ENCODE data around the gene CCDC194. TPM values are rescaled to one million over a fixed set of nuclear protein-coding genes. Genes with fewer than 3 reads are reported as not detected.

CCDC194 gene
- total and polyA plus RNA-seq, 2 of the 13 experiments (the other 11 are each of a cell fraction or from before 2014, with no cell fraction given), result 0.13 to 0.21 TPM

GRCh38 chr19:17379221-17379631 lies 14.8 kb downstream of the CCDC194 start:
- in situ Hi-C loops (cut with HindIII; ENCODE audit: extremely low pct_ligation_motif_present, low pct_unique_long_range_greater_than_20kb) (no loop called here), intact Hi-C loops (cut with micrococcal nuclease; ENCODE audit: unreplicated experiment) (no loop called here)
- Histone ChIP-seq H3K9me3 (ENCODE audit: low read length) (no peaks in the 10 kb centered on the region), H3K79me2 (ENCODE audit: insufficient read depth, low read length) (no peaks in the 10 kb centered on the region), H3K27ac (ENCODE audit: extremely low read length, insufficient read depth, low read length) (no peak overlapping the region), H3K4me3 (replicated peaks in 1 of 3; ENCODE audit: insufficient read depth in 1 of 3, low read depth in 2 of 3, low read length in 3 of 3) (peak overlapping the region; percentile 1 to 62 (median 6); a peak in 2 of 6 replicates), H3K9ac (ENCODE audit: insufficient read depth, low read depth, low read length) (no peak overlapping the region), H4K20me1 (ENCODE audit: insufficient read depth, low read length) (no peaks in the 10 kb centered on the region), H3K36me3 (replicated peaks in 1 of 2; ENCODE audit: control insufficient read depth in 1 of 2, insufficient read depth in 2 of 2, low read length in 2 of 2) (no peaks in the 10 kb centered on the region), H3K27me3 (ENCODE audit: control insufficient read depth in 1 of 2, insufficient read depth in 2 of 2, low read length in 2 of 2) (peaks cover 0 to 8% of the 10 kb centered on the region in 2 experiments; a peak in 3 of 5 replicates), H3K4me1 (ENCODE audit: insufficient read depth, low read length) (peaks cover 24% of the 10 kb centered on the region), H2AFZ (ENCODE audit: low read length) (no peak overlapping the region), H3K4me2 (ENCODE audit: low read depth, low read length) (peak overlapping the region; percentile 72)
- CTCF ChIA-PET (ENCODE audit: low intra/inter-chr PET ratio, low total read pairs), result no interaction called here
- 3% methylated on average over 6 of the region's 14 CpGs for WGBS (ENCODE audit: low lambda C conversion rate)
- ATAC-seq, result no peak; the same call in 1 of the 3 replicates
- POLR2A ChIA-PET, result no interaction called here
- no TSS peak for BruUV-seq (replicated peaks)
- FAIRE-seq, result no peak
- no peak for DNase-seq (ENCODE audit: low spot score)
- no peak for TF ChIP-seq ZNF367 (CRISPR knock-in tag; IDR thresholded peaks at IDR 0.05; ENCODE audit: borderline replicate concordance)
- no peak for TF ChIP-seq ZNF879 (CRISPR knock-in tag; IDR thresholded peaks at IDR 0.05)
- no peak for TF ChIP-seq ZNF24 (IDR thresholded peaks at IDR 0.05)
- TF ChIP-seq HMG20B (CRISPR knock-in tag; conservative IDR thresholded peaks at IDR 0.05), result no peak
- no peak for TF ChIP-seq MIXL1 (CRISPR knock-in tag; IDR thresholded peaks at IDR 0.05)
- no peak for TF ChIP-seq TCF12 (IDR thresholded peaks at IDR 0.05)
- no peak for TF ChIP-seq TCF12 (CRISPR knock-in tag; IDR thresholded peaks at IDR 0.05)
- no peak for TF ChIP-seq HNRNPK (IDR thresholded peaks at IDR 0.05; ENCODE audit: low read depth, low read length, poor library complexity, severe bottlenecking)
- TF ChIP-seq TGIF2 (CRISPR knock-in tag; IDR thresholded peaks at IDR 0.05), result no peak
- no peak for TF ChIP-seq HINFP (CRISPR knock-in tag; IDR thresholded peaks at IDR 0.05; ENCODE audit: low read depth)
- TF ChIP-seq HNF4G (IDR thresholded peaks at IDR 0.05; ENCODE audit: borderline replicate concordance, low read depth, low read length), result peak; percentile 57
- TF ChIP-seq HNF4G (CRISPR knock-in tag; IDR thresholded peaks at IDR 0.05; ENCODE audit: borderline replicate concordance, low read depth), result no peak
- no peak for TF ChIP-seq ZNF788 (CRISPR knock-in tag; IDR thresholded peaks at IDR 0.05; ENCODE audit: borderline replicate concordance)
- TF ChIP-seq ZNF790 (CRISPR knock-in tag; IDR thresholded peaks at IDR 0.05; ENCODE audit: borderline replicate concordance), result no peak
- no peak for TF ChIP-seq HDAC2 (CRISPR knock-in tag; IDR thresholded peaks at IDR 0.05)
- TF ChIP-seq NRL (CRISPR knock-in tag; IDR thresholded peaks at IDR 0.05; ENCODE audit: borderline replicate concordance), result no peak
- no peak for TF ChIP-seq ZNF710 (CRISPR knock-in tag; IDR thresholded peaks at IDR 0.05; ENCODE audit: borderline replicate concordance)
- TF ChIP-seq ZNF563 (CRISPR knock-in tag; IDR thresholded peaks at IDR 0.05), result no peak
- no peak for TF ChIP-seq ARID2 (CRISPR knock-in tag; IDR thresholded peaks at IDR 0.05; ENCODE audit: borderline replicate concordance)
- TF ChIP-seq U2AF1 (optimal IDR thresholded peaks at IDR 0.05; ENCODE audit: low read depth, low read length), result no peak
